Stomach (tissue), 9 donors: ENCODE data around the gene HNRNPC. TPM values are rescaled to one million over a fixed set of nuclear protein-coding genes. Genes with fewer than 3 reads are reported as not detected.

Source experiments
- DNase-seq, 2 donors: peaks; one replicate each; pipeline versions ENCODE4 v3.0.0 to v3.0.0-alpha.2; 2013 to 2019
- H3K27ac ChIP-seq, 5 donors: fragments of 200-600 bp in 4 of 5; sonication (generic) in 4 of 5; one replicate each; pipeline ENCODE4 v1.5.1; 2013 to 2019; ENCODE audit warnings: mild to moderate bottlenecking in 1 of 5, moderate library complexity in 1 of 5
- H3K27me3 ChIP-seq, 3 donors: fragments of 200-600 bp; sonication (generic); one replicate each; pipeline ENCODE4 v1.5.1; 2017 to 2019; ENCODE audit warnings: mixed run types in 1 of 3
- H3K36me3 ChIP-seq, 4 donors: fragments of 200-600 bp; sonication (generic); 1 replicate in 3 of 4; 2 replicates in 1 of 4; pipeline ENCODE4 v1.5.1; 2016 to 2019
- H3K4me1 ChIP-seq, 4 donors: fragments of 200-600 bp; sonication (generic); one replicate each; pipeline ENCODE4 v1.5.1; 2016 to 2019
- H3K4me3 ChIP-seq, 4 donors: fragments of 200-600 bp; sonication (generic) in 3 of 4; one replicate each; pipeline ENCODE4 v1.5.1; 2016 to 2019; ENCODE audit warnings: mild to moderate bottlenecking in 1 of 4
- H3K9me3 ChIP-seq, 4 donors: fragments of 200-600 bp; sonication (generic); one replicate each; pipeline ENCODE4 v1.5.1; 2016 to 2019
- CTCF ChIP-seq, 7 experiments: fragments of 450-650 bp in 4 of 7; fragments of 200-600 bp in 3 of 7; sonication (generic) in 3 of 7; IDR thresholded peaks; one replicate each; pipeline ENCODE4 v1.5.1; 2016 to 2019; ENCODE audit warnings: antibody characterized with exemption in 7 of 7, control low read depth in 2 of 7, mild to moderate bottlenecking in 1 of 7
- EP300 ChIP-seq: sonication (generic); formaldehyde crosslinking; IDR thresholded peaks from one replicate; pipeline ENCODE4 v1.6.1; 2017; ENCODE audit warnings: antibody characterized with exemption
- POLR2A ChIP-seq, 4 donors: fragments of 450-650 bp; IDR thresholded peaks; one replicate each; pipeline ENCODE4 v1.6.1; 2016; ENCODE audit warnings: antibody characterized with exemption in 4 of 4, control low read depth in 2 of 4, mild to moderate bottlenecking in 1 of 4, moderate library complexity in 1 of 4
- POLR2AphosphoS5 ChIP-seq, 3 donors: sonication (generic); formaldehyde crosslinking; IDR thresholded peaks; one replicate each; pipeline ENCODE4 v1.6.1; 2016; ENCODE audit warnings: antibody characterized with exemption in 3 of 3
- WGBS, 5 donors: extraction: QIAGEN DNeasy Blood & Tissue Kit in 3 of 5; methylation state at CpG; one replicate each; pipeline versions ENCODE4 v1.1.5 to v1.1.7; 2013 to 2018; 5-methylcytosine and 5-hydroxymethylcytosine counted together
- intact Hi-C: fragments of 100-400 bp; cut with DNase I; formaldehyde crosslinking; loops from one replicate; pipeline ENCODE4 v1.15.1; 2023; ENCODE audit warnings: low total_unique reads
- polyA plus RNA-seq, 3 donors: library from polyadenylated mRNA; stranded (reverse); fragments of 200-250 nt; gene quantifications; one replicate each; pipeline ENCODE4 v1.2.3, GENCODE V29; 2013
- total RNA-seq, 5 donors: library from RNA; depleted of rRNA; stranded (reverse); fragments of >200 nt; gene quantifications; one replicate each; pipeline versions ENCODE4 v1.1.0 to v1.2.3, GENCODE V29; 2014 to 2016
- donor health status: healthy with polysubstance abuse.
- donor health status: Bipolar disorder and iron deficiency.
- donor health status: healthy.

Gene HNRNPC
- total and polyA plus RNA-seq, 8 donors = 110 to 516 (median 398) TPM

- Histone ChIP-seq H3K4me1 (peaks cover 26 to 100% (median 62%) of the 10 kb centered on the region in 4 donors), H3K27me3 (no peaks in the 10 kb centered on the region), H3K9me3 (no peaks in the 10 kb centered on the region), H3K27ac (no peak overlapping the region), H3K36me3 (peaks cover 2 to 59% (median 32%) of the 10 kb centered on the region in 4 donors), H3K4me3 (no peak overlapping the region)
- TF ChIP-seq EP300 (no peak), POLR2A (IDR thresholded peaks at IDR 0.05) (no peak), POLR2AphosphoS5 (IDR thresholded peaks at IDR 0.05) (no peak), CTCF (IDR thresholded peaks at IDR 0.05) (no peak)
- intact Hi-C loops = loop anchor here (10.0 kb wide), 1 partner anchor 146 kb away; the partner anchor contains the start of gene SUPT16H
- 92 to 93% (median 93%) methylated on average over 11 of the region's 11 CpGs for WGBS, 5 donors
- no peak for DNase-seq
Observed at GRCh38 chr14:21238823-21239518, 30.3 kb downstream of the HNRNPC start.

- Histone ChIP-seq H3K4me1 (peaks cover 37 to 100% (median 70%) of the 10 kb centered on the region in 4 donors), H3K9me3 (no peaks in the 10 kb centered on the region)
- WGBS, 5 donors = 50 to 64% (median 61%) methylated on average over 6 of the region's 6 CpGs
Observed at GRCh38 chr14:21236948-21237797, 32.1 kb downstream of the HNRNPC start.

GRCh38 chr14:21234112-21234511 is 35.1 kb downstream of the HNRNPC start:
- Histone ChIP-seq H3K27ac (no peak overlapping the region), H3K4me3 (no peak overlapping the region), H3K36me3 (peaks cover 33 to 77% (median 57%) of the 10 kb centered on the region in 4 donors), H3K27me3 (no peaks in the 10 kb centered on the region), H3K4me1 (peaks cover 38 to 88% (median 62%) of the 10 kb centered on the region in 4 donors), H3K9me3 (no peaks in the 10 kb centered on the region)
- intact Hi-C loops = loop anchor here (10.0 kb wide), 1 partner anchor 151 kb away; the partner anchor contains the start of gene SUPT16H
- TF ChIP-seq CTCF (IDR thresholded peaks at IDR 0.05) (no peak), EP300 (no peak), POLR2A (IDR thresholded peaks at IDR 0.05) (no peak), POLR2AphosphoS5 (IDR thresholded peaks at IDR 0.05) (no peak)
- no peak for DNase-seq
- WGBS, 5 donors = 73 to 87% (median 74%) methylated on average over 5 of the region's 5 CpGs

More at GRCh38 chr14:21236948-21237797, 32.1 kb downstream of the HNRNPC start:
- intact Hi-C loops = loop anchor here (10.0 kb wide), 1 partner anchor 148 kb away; the partner anchor contains the start of gene SUPT16H
- no peak overlapping the region for H3K4me3 ChIP-seq
- no peak for DNase-seq
- H3K27ac ChIP-seq = no peak overlapping the region
- no peaks in the 10 kb centered on the region for H3K27me3 ChIP-seq
- H3K36me3 ChIP-seq = peaks cover 12 to 59% (median 35%) of the 10 kb centered on the region in 4 donors
- TF ChIP-seq EP300 (no peak), POLR2A (IDR thresholded peaks at IDR 0.05) (no peak), CTCF (IDR thresholded peaks at IDR 0.05) (no peak), POLR2AphosphoS5 (IDR thresholded peaks at IDR 0.05) (no peak)

- TF ChIP-seq POLR2A (IDR thresholded peaks at IDR 0.05) (no peak), POLR2AphosphoS5 (IDR thresholded peaks at IDR 0.05) (no peak), CTCF (IDR thresholded peaks at IDR 0.05) (no peak), EP300 (no peak)
- Histone ChIP-seq H3K27me3 (no peaks in the 10 kb centered on the region), H3K4me3 (no peak overlapping the region), H3K9me3 (no peaks in the 10 kb centered on the region), H3K36me3 (peaks cover 38 to 77% (median 58%) of the 10 kb centered on the region in 4 donors), H3K4me1 (peaks cover 33 to 83% (median 60%) of the 10 kb centered on the region in 4 donors), H3K27ac (no peak overlapping the region)
- intact Hi-C loops = loop anchor here (10.0 kb wide), 1 partner anchor 151 kb away; the partner anchor contains the start of gene SUPT16H
- peak in 1 of 2 donors; percentile 12 for DNase-seq
- 40 to 51% (median 47%) methylated on average over 8 of the region's 8 CpGs for WGBS, 5 donors
Observed at GRCh38 chr14:21233457-21234076, 35.7 kb downstream of the HNRNPC start.
